ENCODE measurements around the gene KCNE4. TPM values are rescaled to one million over a fixed set of nuclear protein-coding genes. Genes with fewer than 3 reads are reported as not detected.

KCNE4 gene
- total RNA-seq, 1 donor from 2014 or later: not detected

DNA sequence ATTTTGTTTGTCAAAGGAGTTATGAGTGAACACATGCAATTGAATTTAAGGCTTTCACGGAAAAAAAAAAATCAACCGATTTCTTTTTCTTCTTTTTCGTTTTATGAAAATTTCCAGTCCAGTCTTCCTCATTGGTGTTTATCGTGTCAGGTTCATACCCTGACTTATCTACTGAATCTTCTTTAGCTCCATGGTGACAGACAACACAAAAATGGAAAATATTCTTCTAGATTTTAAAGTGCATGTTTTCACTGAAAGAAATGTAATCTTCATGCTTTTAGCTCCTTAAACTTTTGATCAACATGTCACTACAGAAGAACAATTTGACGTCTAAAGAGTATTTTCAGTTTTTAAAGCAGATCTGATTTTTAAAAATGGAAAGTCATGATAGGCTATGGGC, 14.7 kb downstream of the KCNE4 start:
- no peak overlapping the region for H3K4me3 ChIP-seq (ENCODE audit: low read depth, low read length)
- TF ChIP-seq, protein P1, sequence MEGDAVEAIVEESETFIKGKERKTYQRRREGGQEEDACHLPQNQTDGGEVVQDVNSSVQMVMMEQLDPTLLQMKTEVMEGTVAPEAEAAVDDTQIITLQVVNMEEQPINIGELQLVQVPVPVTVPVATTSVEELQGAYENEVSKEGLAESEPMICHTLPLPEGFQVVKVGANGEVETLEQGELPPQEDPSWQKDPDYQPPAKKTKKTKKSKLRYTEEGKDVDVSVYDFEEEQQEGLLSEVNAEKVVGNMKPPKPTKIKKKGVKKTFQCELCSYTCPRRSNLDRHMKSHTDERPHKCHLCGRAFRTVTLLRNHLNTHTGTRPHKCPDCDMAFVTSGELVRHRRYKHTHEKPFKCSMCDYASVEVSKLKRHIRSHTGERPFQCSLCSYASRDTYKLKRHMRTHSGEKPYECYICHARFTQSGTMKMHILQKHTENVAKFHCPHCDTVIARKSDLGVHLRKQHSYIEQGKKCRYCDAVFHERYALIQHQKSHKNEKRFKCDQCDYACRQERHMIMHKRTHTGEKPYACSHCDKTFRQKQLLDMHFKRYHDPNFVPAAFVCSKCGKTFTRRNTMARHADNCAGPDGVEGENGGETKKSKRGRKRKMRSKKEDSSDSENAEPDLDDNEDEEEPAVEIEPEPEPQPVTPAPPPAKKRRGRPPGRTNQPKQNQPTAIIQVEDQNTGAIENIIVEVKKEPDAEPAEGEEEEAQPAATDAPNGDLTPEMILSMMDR (conservative IDR thresholded peaks at IDR 0.05; ENCODE audit: low read depth, low read length): no peak
- DNase-seq (ENCODE audit: low read depth): no peak

DNA sequence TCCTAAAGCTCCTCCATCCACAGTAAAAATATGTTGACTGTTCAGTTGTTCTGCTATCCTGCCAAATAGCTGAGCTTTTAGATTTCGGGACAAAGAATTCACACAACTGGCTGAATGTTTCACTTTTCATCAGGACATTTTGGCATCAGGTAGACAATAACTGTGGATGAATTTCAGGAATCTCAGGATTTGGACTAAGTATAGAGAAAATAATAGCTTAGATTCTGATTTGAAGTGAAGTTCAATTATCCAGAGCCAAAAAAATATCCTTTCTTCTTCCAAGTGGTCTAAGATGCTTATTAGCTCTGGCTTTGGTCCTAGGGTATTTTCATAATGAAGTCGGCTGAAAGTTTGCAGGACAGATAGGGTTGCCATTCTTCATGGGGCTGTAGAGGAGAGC, 16.1 kb downstream of the KCNE4 start:
- no peak for DNase-seq (ENCODE audit: low read depth)
- TF ChIP-seq, protein P1 (conservative IDR thresholded peaks at IDR 0.05; ENCODE audit: low read depth, low read length): no peak

DNA sequence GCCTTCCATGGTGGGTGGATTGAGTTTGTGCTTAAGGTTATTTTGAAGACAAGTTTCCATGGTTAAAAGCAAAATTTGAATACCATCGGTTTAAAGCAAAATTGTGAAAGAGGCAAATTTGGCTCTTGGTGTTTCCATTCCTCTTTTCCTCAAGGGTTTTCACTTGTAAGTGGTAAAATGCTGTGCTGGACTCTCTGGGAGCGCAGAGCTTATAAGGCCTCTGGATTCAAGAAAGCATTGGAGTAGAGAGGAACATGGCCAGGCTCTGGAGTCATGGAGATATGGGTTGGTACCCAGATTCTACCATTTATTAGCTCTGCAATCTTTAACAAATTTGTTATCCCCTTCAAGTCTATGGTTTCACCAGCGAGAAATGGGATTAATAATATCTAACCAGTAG, 17.5 kb downstream of the KCNE4 start:
- no peak overlapping the region for H3K4me3 ChIP-seq (ENCODE audit: low read depth, low read length)
- TF ChIP-seq, protein P1 (conservative IDR thresholded peaks at IDR 0.05; ENCODE audit: low read depth, low read length): no peak
- DNase-seq (ENCODE audit: low read depth): no peak

More for the DNA sequence above, 16.1 kb downstream of the KCNE4 start:
- H3K4me3 ChIP-seq (ENCODE audit: low read depth, low read length): no peak overlapping the region

DNA sequence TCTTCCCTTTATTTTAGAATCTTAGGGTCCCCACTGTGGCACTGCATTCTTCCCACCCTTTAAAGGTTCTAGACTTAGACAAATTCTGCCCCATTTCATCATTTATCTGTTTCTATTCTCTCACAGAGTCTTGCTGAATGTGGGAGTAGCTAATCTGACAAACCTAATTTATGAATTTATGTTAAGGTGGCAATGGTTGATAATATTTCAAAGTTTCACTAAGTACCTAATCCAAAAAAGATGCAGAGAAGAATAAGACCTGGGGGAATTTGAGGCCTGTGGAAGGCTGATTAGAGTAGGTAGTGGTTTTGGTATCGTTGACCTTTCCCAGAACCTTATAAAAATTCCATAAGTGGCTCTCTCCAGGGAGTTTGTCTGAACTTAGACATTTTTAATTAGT, 18.0 kb downstream of the KCNE4 start:
- H3K4me3 ChIP-seq (ENCODE audit: low read depth, low read length): no peak overlapping the region
- DNase-seq (ENCODE audit: low read depth): no peak
- TF ChIP-seq, protein P1 (conservative IDR thresholded peaks at IDR 0.05; ENCODE audit: low read depth, low read length): no peak

DNA sequence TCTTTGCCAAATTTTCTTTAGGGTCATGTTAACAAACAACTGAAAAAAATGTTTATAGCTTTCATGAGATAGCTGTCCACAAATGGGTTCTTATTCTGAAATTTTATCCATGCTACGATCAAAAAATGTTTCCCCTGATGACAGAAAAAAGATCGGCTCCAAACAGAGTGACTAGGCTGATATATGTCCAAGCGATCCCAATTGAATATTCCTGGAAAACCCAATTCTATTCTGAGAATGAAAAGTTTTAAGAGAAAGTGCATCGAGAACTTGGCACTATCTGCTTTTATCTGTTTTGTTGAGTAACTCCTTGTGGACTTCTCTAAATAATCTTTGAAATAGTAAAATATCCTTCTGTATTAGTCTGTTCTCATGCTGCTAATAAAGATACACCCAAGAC, 19.1 kb downstream of the KCNE4 start:
- TF ChIP-seq, protein P1 (conservative IDR thresholded peaks at IDR 0.05; ENCODE audit: low read depth, low read length): no peak
- no peak for DNase-seq (ENCODE audit: low read depth)
- no peak overlapping the region for H3K4me3 ChIP-seq (ENCODE audit: low read depth, low read length)

DNA sequence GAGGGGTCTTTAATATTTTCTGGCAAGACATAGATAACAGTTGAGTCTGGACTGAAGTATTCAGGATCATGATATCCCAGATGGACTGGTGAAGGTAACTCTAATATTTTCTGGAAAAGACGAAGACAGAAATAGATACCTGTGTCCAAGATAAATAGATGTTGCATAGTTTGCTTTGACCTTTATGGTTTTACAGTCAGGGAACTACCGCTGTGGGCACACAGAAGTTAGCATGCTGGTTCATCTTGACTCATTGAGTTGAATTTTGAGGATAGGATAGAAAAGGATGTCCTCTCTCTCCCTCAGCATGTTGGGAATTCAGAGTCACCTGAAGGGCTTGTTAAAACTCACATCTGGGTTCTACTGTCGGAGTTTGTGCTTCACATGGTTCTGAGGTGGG, 20.8 kb downstream of the KCNE4 start:
- no peak overlapping the region for H3K4me3 ChIP-seq (ENCODE audit: low read depth, low read length)
- DNase-seq (ENCODE audit: low read depth): no peak
- TF ChIP-seq, protein P1 (conservative IDR thresholded peaks at IDR 0.05; ENCODE audit: low read depth, low read length): no peak

All from epithelial cell of proximal tubule (primary cell).